HEK293T (cell line): ENCODE results near the gene POU6F1.

Source experiments
- CTCF ChIA-PET: fragments of 350-600 bp; formaldehyde crosslinking; extraction: SDS; loops from one replicate; lab custom pipeline; 2021; ENCODE audit warnings: antibody characterized with exemption, inconsistent platforms; lab: Yijun Ruan, JAX
- POLR2A ChIA-PET: fragments of 350-600 bp; formaldehyde crosslinking; extraction: SDS; loops from one replicate; lab custom pipeline; 2020; ENCODE audit warnings: antibody characterized with exemption, inconsistent platforms; lab: Yijun Ruan, JAX
- DNase-seq: peaks from one replicate; pipeline ENCODE4 v3.0.0; 2012; ENCODE audit warnings: mixed read lengths; ENCODE audit errors: extremely low spot score
- ARNT ChIP-seq: fragments of 450-650 bp; IDR thresholded peaks from 2 replicates; pipeline ENCODE4 v1.6.1; 2017; ENCODE audit warnings: mild to moderate bottlenecking
- BHLHE40 ChIP-seq: fragments of 450-650 bp; IDR thresholded peaks from 2 replicates; pipeline ENCODE4 v1.6.1; 2016; ENCODE audit warnings: mild to moderate bottlenecking, moderate library complexity, borderline replicate concordance
- CTBP1 ChIP-seq: fragments of 450-650 bp; IDR thresholded peaks from 2 replicates; pipeline ENCODE4 v1.6.1; 2016; ENCODE audit warnings: borderline replicate concordance
- ELF4 ChIP-seq: fragments of 450-650 bp; IDR thresholded peaks from 2 replicates; pipeline ENCODE4 v1.6.1; 2017; ENCODE audit warnings: antibody characterized with exemption
- FOXA1 ChIP-seq: fragments of 450-650 bp; IDR thresholded peaks from 2 replicates; pipeline ENCODE4 v1.6.1; 2016; ENCODE audit warnings: mild to moderate bottlenecking
- FOXK2 ChIP-seq: fragments of 450-650 bp; IDR thresholded peaks from 2 replicates; pipeline ENCODE4 v1.6.1; 2016; ENCODE audit warnings: mild to moderate bottlenecking
- FOXM1 ChIP-seq: fragments of 450-650 bp; IDR thresholded peaks from 2 replicates; pipeline ENCODE4 v1.6.1; 2017; ENCODE audit warnings: mild to moderate bottlenecking, borderline replicate concordance
- HDGF ChIP-seq: fragments of 450-650 bp; IDR thresholded peaks from 2 replicates; pipeline ENCODE4 v1.6.1; 2017; ENCODE audit warnings: antibody characterized with exemption, borderline replicate concordance
- L3MBTL2 ChIP-seq: fragments of 450-650 bp; conservative IDR thresholded peaks from 2 replicates; pipeline ENCODE4 v1.6.1; 2016; ENCODE audit warnings: mild to moderate bottlenecking
- LEF1 ChIP-seq: fragments of 450-650 bp; IDR thresholded peaks from 2 replicates; pipeline ENCODE4 v1.6.1; 2017; ENCODE audit warnings: mild to moderate bottlenecking, borderline replicate concordance
- NFRKB ChIP-seq: fragments of 450-650 bp; IDR thresholded peaks from 2 replicates; pipeline ENCODE4 v1.6.1; 2016; ENCODE audit warnings: mild to moderate bottlenecking, moderate library complexity
- PKNOX1 ChIP-seq: fragments of 450-650 bp; IDR thresholded peaks from 2 replicates; pipeline ENCODE4 v1.6.1; 2016
- SP1 ChIP-seq: fragments of 450-650 bp; IDR thresholded peaks from 2 replicates; pipeline ENCODE4 v1.6.1; 2017
- SUZ12 ChIP-seq: fragments of 450-650 bp; IDR thresholded peaks from 2 replicates; pipeline ENCODE4 v1.6.1; 2016; ENCODE audit warnings: mild to moderate bottlenecking
- TARDBP ChIP-seq: fragments of 450-650 bp; IDR thresholded peaks from 2 replicates; pipeline ENCODE4 v1.6.1; 2016
- ZNF384 ChIP-seq: fragments of 450-650 bp; IDR thresholded peaks from 2 replicates; pipeline ENCODE4 v1.6.1; 2016

Gene POU6F1

GRCh38 chr12:51208016-51208660 is 9.7 kb downstream of the POU6F1 start:
- DNase-seq = no peak
- TF ChIP-seq SUZ12 (no peak), HDGF (no peak), NFRKB (no peak), CTBP1 (no peak), LEF1 (no peak), TARDBP (no peak), FOXA1 (no peak), PKNOX1 (no peak), SP1 (no peak)
- CTCF ChIA-PET = interaction anchor here (0.6 kb wide), 1 partner anchor 223 kb away, joined by 4 read pairs; no protein-coding TSS in a partner anchor
- POLR2A ChIA-PET = no interaction called here

- DNase-seq = no peak
- CTCF ChIA-PET = no interaction called here
- POLR2A ChIA-PET = no interaction called here
- TF ChIP-seq NFRKB (no peak), TARDBP (no peak)
Measured at GRCh38 chr12:51205350-51205749, 12.5 kb downstream of the POU6F1 start.

GRCh38 chr12:51202718-51203117 is 15.1 kb downstream of the POU6F1 start:
- CTCF ChIA-PET = interaction anchor here (0.5 kb wide), 1 partner anchor 49 kb away, joined by 6 read pairs; no protein-coding TSS in a partner anchor
- POLR2A ChIA-PET = no interaction called here
- TF ChIP-seq HDGF = no peak
- no peak for TF ChIP-seq FOXK2
- TF ChIP-seq SUZ12 = no peak
- TF ChIP-seq L3MBTL2 = no peak
- TF ChIP-seq BHLHE40 = no peak
- no peak for TF ChIP-seq PKNOX1
- TF ChIP-seq NFRKB = no peak
- no peak for TF ChIP-seq ARNT
- no peak for TF ChIP-seq ELF4
- no peak for TF ChIP-seq ZNF384
- no peak for TF ChIP-seq FOXM1
- TF ChIP-seq CTBP1 = no peak
- no peak for TF ChIP-seq FOXA1
- no peak for TF ChIP-seq TARDBP
- no peak for TF ChIP-seq LEF1
- no peak for TF ChIP-seq SP1
- DNase-seq = no peak

- ChIA-PET POLR2A (no interaction called here), CTCF (no interaction called here)
- DNase-seq = no peak
- TF ChIP-seq NFRKB (no peak), FOXA1 (no peak), HDGF (no peak), SUZ12 (no peak), L3MBTL2 (no peak), ELF4 (no peak), FOXM1 (no peak), SP1 (no peak), FOXK2 (no peak), LEF1 (no peak), PKNOX1 (no peak), TARDBP (no peak)
Measured at GRCh38 chr12:51200806-51201205, 17.1 kb downstream of the POU6F1 start.

- TF ChIP-seq LEF1 = no peak
- TF ChIP-seq PKNOX1 = no peak
- no peak for TF ChIP-seq FOXM1
- no peak for TF ChIP-seq ELF4
- no peak for TF ChIP-seq SUZ12
- TF ChIP-seq TARDBP = no peak
- TF ChIP-seq ZNF384 = no peak
- TF ChIP-seq FOXA1 = no peak
- no peak for TF ChIP-seq ARNT
- TF ChIP-seq NFRKB = no peak
- no peak for TF ChIP-seq HDGF
- POLR2A ChIA-PET = no interaction called here
- CTCF ChIA-PET = no interaction called here
- no peak for DNase-seq
Measured at GRCh38 chr12:51200156-51200555, 17.7 kb downstream of the POU6F1 start.

GRCh38 chr12:51199366-51199945 is 18.4 kb downstream of the POU6F1 start:
- no peak for DNase-seq
- CTCF ChIA-PET = no interaction called here
- TF ChIP-seq FOXM1 (no peak), BHLHE40 (no peak), HDGF (no peak), L3MBTL2 (no peak), FOXK2 (no peak)
- POLR2A ChIA-PET = no interaction called here
